HCT116 (cell line): ENCODE measurements around the gene IFT57. TPM values are rescaled to one million over a fixed set of nuclear protein-coding genes. Genes with fewer than 3 reads are reported as not detected.

Experiments used
- ATAC-seq: fragments of 200-7000 bp; cut with Tn5 transposase; 2 replicates; pipeline ENCODE4 v1.9.1; 2020; ENCODE audit warnings: mild to moderate bottlenecking, moderate library complexity
- BruUV-seq: library from RNA; stranded (reverse); fragments of 400-500 nt; replicated peaks from 2 replicates; lab custom pipeline; 2021; lab: Mats Ljungman, UMichigan
- CTCF ChIA-PET: fragments of 300-600 bp; sonication (Branson Sonifier 250); formaldehyde crosslinking; loops from one replicate; lab custom pipeline; 2021; ENCODE audit warnings: antibody characterized with exemption; lab: Charles Lee
- POLR2A ChIA-PET: fragments of 300-600, 350-600 bp; sonication (Branson Sonifier 250); formaldehyde crosslinking; loops from one replicate; lab custom pipeline; 2021; ENCODE audit warnings: antibody characterized with exemption; lab: Charles Lee
- RAD21 ChIA-PET, 2 experiments: fragments of 300-600 bp; sonication (Branson Sonifier 250); formaldehyde crosslinking; loops; one replicate each; lab custom pipeline; 2023; ENCODE audit warnings: low total read pairs in 2 of 2; ENCODE audit not compliant: uncharacterized antibody in 2 of 2, unreplicated experiment in 2 of 2, low non-redundant PET in 1 of 2; lab: Charles Lee
- DNase-seq: peaks from one replicate; pipeline ENCODE4 v3.0.0-alpha.2; 2010; ENCODE audit warnings: low read depth, low spot score
- H2AFZ ChIP-seq: fragments of 200-600 bp; shearing (Covaris generic), sonication (generic); 2 replicates; pipeline ENCODE4 v1.6.1; 2017; ENCODE audit warnings: low read depth, mixed run types, mixed read lengths, antibody characterized with exemption, low read length; ENCODE audit not compliant: poor library complexity, severe bottlenecking
- H3K27ac ChIP-seq: 2 replicates; pipeline ENCODE4 v1.5.1; 2012; ENCODE audit warnings: low read depth, low read length
- H3K27me3 ChIP-seq: fragments of 200-600 bp; sonication (generic); 2 replicates; pipeline ENCODE4 v1.6.1; 2016; ENCODE audit warnings: mixed run types, low read length, mixed read lengths; ENCODE audit not compliant: insufficient read depth
- H3K36me3 ChIP-seq, 2 experiments: fragments of 200-500 bp in 1 of 2; fragments of 200-600 bp in 1 of 2; sonication (Bioruptor generic) in 1 of 2; sonication (generic) in 1 of 2; 2 replicates each; pipeline versions ENCODE4 v1.5.1 to v1.6.1; 2014 to 2016; ENCODE audit warnings: low read length in 2 of 2, inconsistent platforms in 1 of 2, mixed read lengths in 1 of 2, mixed run types in 1 of 2; ENCODE audit not compliant: insufficient read depth in 2 of 2, control insufficient read depth in 1 of 2
- H3K4me1 ChIP-seq, 2 experiments: fragments of 200-600 bp in 1 of 2; sonication (generic) in 1 of 2; 2 replicates each; pipeline versions ENCODE4 v1.5.1 to v1.6.1; 2012 to 2017; ENCODE audit warnings: low read length in 2 of 2, inconsistent platforms in 1 of 2, mild to moderate bottlenecking in 1 of 2, mixed read lengths in 1 of 2, mixed run types in 1 of 2, moderate library complexity in 1 of 2; ENCODE audit not compliant: insufficient read depth in 2 of 2, control insufficient read depth in 1 of 2
- H3K4me2 ChIP-seq: fragments of 200-600 bp; sonication (generic); 2 replicates; pipeline ENCODE4 v1.6.1; 2017; ENCODE audit warnings: mixed run types, low read length, mixed read lengths
- H3K4me3 ChIP-seq, 2 experiments: fragments of 200-600 bp in 1 of 2; sonication (generic) in 1 of 2; replicated peaks in 1 of 2; 2 replicates each; pipeline ENCODE4 v1.5.1; 2011 to 2016; ENCODE audit warnings: low read length in 2 of 2, control low read depth in 1 of 2, low read depth in 1 of 2, mild to moderate bottlenecking in 1 of 2, mixed read lengths in 1 of 2, mixed run types in 1 of 2
- H3K79me2 ChIP-seq: fragments of 200-600 bp; sonication (generic); 2 replicates; pipeline ENCODE4 v1.6.1; 2017; ENCODE audit warnings: mild to moderate bottlenecking, mixed run types, low read length, moderate library complexity, mixed read lengths; ENCODE audit not compliant: insufficient read depth
- H3K9ac ChIP-seq: fragments of 200-600 bp; sonication (generic); 2 replicates; pipeline ENCODE4 v1.6.1; 2016; ENCODE audit warnings: low read length, mixed read lengths
- H3K9me2 ChIP-seq: fragments of 200-600 bp; sonication (generic), shearing (Covaris generic); 2 replicates; pipeline ENCODE4 v1.6.1; 2017; ENCODE audit warnings: mixed run types, mild to moderate bottlenecking, moderate library complexity; ENCODE audit not compliant: insufficient read depth
- H3K9me3 ChIP-seq, 2 experiments: fragments of 200-500 bp in 1 of 2; fragments of 200-600 bp in 1 of 2; sonication (Bioruptor generic) in 1 of 2; sonication (generic) in 1 of 2; 2 replicates each; pipeline ENCODE4 v1.6.1; 2014 to 2017; ENCODE audit warnings: low read length in 2 of 2, mixed read lengths in 2 of 2, inconsistent platforms in 1 of 2, low read depth in 1 of 2, mild to moderate bottlenecking in 1 of 2, mixed run types in 1 of 2, moderate library complexity in 1 of 2; ENCODE audit not compliant: control insufficient read depth in 1 of 2, insufficient read depth in 1 of 2
- H4K20me1 ChIP-seq: fragments of 200-600 bp; sonication (generic), shearing (Covaris generic); 2 replicates; pipeline ENCODE4 v1.6.1; 2017; ENCODE audit warnings: mixed run types, mild to moderate bottlenecking, moderate library complexity; ENCODE audit not compliant: insufficient read depth
- CEBPB ChIP-seq: IDR thresholded peaks from 2 replicates; pipeline ENCODE4 v1.6.1; 2012; ENCODE audit warnings: low read depth
- EGR1 ChIP-seq: IDR thresholded peaks from 2 replicates; pipeline ENCODE4 v1.6.1; 2012; ENCODE audit warnings: low read depth
- intact Hi-C: fragments of 100-400 bp; cut with micrococcal nuclease; formaldehyde crosslinking; loops from 2 replicates; pipeline ENCODE4 v1.10.0; 2022
- total RNA-seq: library from RNA; stranded (reverse); gene quantifications from one replicate; pipeline ENCODE4 v1.2.1, GENCODE V29; 2021; ENCODE audit not compliant: unreplicated experiment
- TF ChIP-seq, protein P1 (sequence below): IDR thresholded peaks from 2 replicates; pipeline ENCODE4 v1.6.1; 2012
- TF ChIP-seq, protein P2 (sequence below), 3 experiments: fragments of 200-600 bp in 1 of 3; sonication (generic) in 1 of 3; IDR thresholded peaks in 2 of 3; conservative IDR thresholded peaks in 1 of 3; 2 replicates each; pipeline ENCODE4 v1.5.1; 2012 to 2017; ENCODE audit warnings: low read depth in 2 of 3, low read length in 2 of 3, antibody characterized with exemption in 1 of 3, borderline replicate concordance in 1 of 3, control low read depth in 1 of 3, mild to moderate bottlenecking in 1 of 3, mixed read lengths in 1 of 3, mixed run types in 1 of 3, moderate library complexity in 1 of 3; ENCODE audit not compliant: insufficient read depth in 1 of 3

Gene IFT57
- total RNA-seq, 1 experiment from 2014 or later = 38.4 TPM

DNA sequence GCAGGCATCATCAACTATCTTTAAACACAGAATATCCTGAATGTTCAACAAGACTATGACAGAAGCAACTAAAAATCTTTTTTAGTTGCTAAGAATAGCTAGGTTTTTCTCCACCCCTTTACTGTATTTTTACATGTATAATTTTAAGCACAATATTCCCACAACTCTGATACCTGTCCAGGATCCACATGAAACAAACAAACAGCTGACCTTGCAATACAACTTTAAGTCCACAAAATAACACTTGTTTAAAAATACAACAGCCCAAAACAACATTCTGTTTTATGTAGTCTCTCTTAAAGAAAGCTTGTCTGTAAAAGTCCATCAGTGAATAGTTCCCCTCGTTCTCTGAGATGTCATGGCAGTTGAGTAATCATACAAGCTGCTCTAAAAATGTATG lies 41.1 kb downstream of the IFT57 start:
- no peaks in the 10 kb centered on the region for H4K20me1 ChIP-seq
- CTCF ChIA-PET = no interaction called here
- no TSS peak for BruUV-seq

DNA sequence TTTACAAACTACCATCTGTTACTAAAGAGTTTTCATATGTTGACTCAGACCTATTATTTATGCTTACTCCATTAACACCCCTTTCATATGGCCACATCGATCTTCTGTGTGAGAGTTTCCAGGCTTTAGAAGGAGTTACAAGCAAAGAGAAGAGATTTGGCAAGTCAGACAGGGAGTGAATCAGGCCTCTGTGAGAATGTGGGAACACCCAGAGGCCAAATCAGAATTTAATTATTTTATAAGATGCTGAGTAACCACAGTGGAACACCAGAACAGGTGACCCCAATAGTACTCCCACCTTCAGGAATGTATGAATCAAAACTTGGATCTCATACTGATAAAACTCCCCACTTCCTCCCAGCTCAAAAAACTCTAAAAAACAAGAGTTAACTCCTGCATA lies 42.0 kb downstream of the IFT57 start:
- Histone ChIP-seq H2AFZ (no peak overlapping the region), H3K27ac (no peak overlapping the region), H3K9ac (no peak overlapping the region), H3K36me3 (no peaks in the 10 kb centered on the region), H3K4me2 (no peak overlapping the region), H3K27me3 (no peaks in the 10 kb centered on the region), H3K9me2 (no peaks in the 10 kb centered on the region), H3K4me1 (no peaks in the 10 kb centered on the region), H3K79me2 (no peaks in the 10 kb centered on the region), H3K9me3 (no peaks in the 10 kb centered on the region), H4K20me1 (no peaks in the 10 kb centered on the region), H3K4me3 (no peak overlapping the region)
- no TSS peak for BruUV-seq
- no peak for DNase-seq
- CTCF ChIA-PET = no interaction called here
- intact Hi-C loops = no loop called here
- POLR2A ChIA-PET = no interaction called here
- ATAC-seq = no peak
- RAD21 ChIA-PET = no interaction called here
- no peak for TF ChIP-seq EGR1
- TF ChIP-seq, protein P1, sequence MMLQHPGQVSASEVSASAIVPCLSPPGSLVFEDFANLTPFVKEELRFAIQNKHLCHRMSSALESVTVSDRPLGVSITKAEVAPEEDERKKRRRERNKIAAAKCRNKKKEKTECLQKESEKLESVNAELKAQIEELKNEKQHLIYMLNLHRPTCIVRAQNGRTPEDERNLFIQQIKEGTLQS = no peak

More for the DNA sequence above, 41.1 kb downstream of the IFT57 start:
- Histone ChIP-seq H3K4me3 (no peak overlapping the region), H3K9me3 (no peaks in the 10 kb centered on the region), H3K9ac (no peak overlapping the region), H3K4me2 (no peak overlapping the region), H3K36me3 (no peaks in the 10 kb centered on the region), H3K79me2 (no peaks in the 10 kb centered on the region), H3K4me1 (no peaks in the 10 kb centered on the region), H3K27ac (no peak overlapping the region), H3K9me2 (no peaks in the 10 kb centered on the region), H2AFZ (no peak overlapping the region), H3K27me3 (no peaks in the 10 kb centered on the region)
- ChIA-PET POLR2A (interaction anchor here (0.5 kb wide), 1 partner anchor 138 kb away, joined by 3 read pairs; no protein-coding TSS in a partner anchor), RAD21 (no interaction called here)
- no peak for TF ChIP-seq CEBPB
- TF ChIP-seq, protein P2, sequence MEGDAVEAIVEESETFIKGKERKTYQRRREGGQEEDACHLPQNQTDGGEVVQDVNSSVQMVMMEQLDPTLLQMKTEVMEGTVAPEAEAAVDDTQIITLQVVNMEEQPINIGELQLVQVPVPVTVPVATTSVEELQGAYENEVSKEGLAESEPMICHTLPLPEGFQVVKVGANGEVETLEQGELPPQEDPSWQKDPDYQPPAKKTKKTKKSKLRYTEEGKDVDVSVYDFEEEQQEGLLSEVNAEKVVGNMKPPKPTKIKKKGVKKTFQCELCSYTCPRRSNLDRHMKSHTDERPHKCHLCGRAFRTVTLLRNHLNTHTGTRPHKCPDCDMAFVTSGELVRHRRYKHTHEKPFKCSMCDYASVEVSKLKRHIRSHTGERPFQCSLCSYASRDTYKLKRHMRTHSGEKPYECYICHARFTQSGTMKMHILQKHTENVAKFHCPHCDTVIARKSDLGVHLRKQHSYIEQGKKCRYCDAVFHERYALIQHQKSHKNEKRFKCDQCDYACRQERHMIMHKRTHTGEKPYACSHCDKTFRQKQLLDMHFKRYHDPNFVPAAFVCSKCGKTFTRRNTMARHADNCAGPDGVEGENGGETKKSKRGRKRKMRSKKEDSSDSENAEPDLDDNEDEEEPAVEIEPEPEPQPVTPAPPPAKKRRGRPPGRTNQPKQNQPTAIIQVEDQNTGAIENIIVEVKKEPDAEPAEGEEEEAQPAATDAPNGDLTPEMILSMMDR (IDR thresholded peaks at IDR 0.05 in 2 of 3, conservative IDR thresholded peaks at IDR 0.05 in 1 of 3; ENCODE audit: borderline replicate concordance in 1 of 3, insufficient read depth in 1 of 3, low read depth in 2 of 3, low read length in 2 of 3) = no peak
- DNase-seq (no peak), ATAC-seq (no peak)
- intact Hi-C loops = no loop called here
